Measurements from ENCODE around the gene DNAL4. TPM values are rescaled to one million over a fixed set of nuclear protein-coding genes. Genes with fewer than 3 reads are reported as not detected.

The DNAL4 gene
- total and polyA plus RNA-seq, 2 donors (not counting 3 experiments of a cell fraction or from before 2014, with no cell fraction given) = 12.9 to 22.7 TPM

DNA sequence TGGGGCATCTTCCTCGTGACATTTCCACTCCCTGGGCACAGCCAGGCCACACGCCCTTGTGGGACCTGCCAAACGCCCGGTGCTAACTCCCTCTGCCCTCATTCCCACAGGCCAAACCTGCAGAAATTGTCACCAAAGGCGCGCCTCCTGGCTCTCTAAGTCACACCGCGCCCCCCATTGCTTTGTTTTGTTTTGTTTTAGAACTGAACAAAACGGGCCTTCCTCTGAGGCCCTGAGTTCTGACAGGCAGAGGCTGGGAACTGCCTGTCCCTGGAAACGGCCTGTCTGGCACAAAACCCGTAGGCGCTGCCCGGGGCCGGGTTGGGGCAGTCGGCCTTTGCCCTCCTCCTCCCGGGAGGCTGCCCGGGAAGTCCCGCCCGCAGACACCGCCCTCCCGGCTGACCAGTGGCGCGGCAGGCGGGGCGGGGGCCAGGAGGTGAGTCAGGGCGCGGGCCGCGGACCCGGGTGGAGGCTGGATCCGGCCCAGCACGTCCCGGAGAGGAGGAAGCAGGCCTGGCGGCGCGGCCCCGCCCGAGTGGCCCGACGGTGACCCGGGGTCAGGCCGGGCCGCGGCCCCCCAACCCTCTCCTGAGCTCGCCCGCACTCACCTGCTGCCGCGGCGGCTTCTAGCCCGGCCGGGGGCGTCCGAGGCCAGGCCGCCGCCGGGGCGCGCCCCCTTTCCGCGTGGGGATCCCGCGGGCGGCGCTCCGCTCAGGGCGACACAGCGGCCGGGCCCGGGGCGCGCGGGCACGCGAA is 38.6 kb downstream of the DNAL4 start:
- Histone ChIP-seq H3K27ac (ENCODE audit: insufficient read depth, low read depth, low read length) (peak overlapping the region; percentile 63), H3K9me3 (replicated peaks; ENCODE audit: control insufficient read depth, insufficient read depth, low read length) (no peaks in the 10 kb centered on the region), H3K4me1 (ENCODE audit: control insufficient read depth, extremely low read depth, insufficient read depth, low read length) (peaks cover 22% of the 10 kb centered on the region), H3K9me1 (replicated peaks; ENCODE audit: control insufficient read depth, extremely low read depth, insufficient read depth, low read length) (no peaks in the 10 kb centered on the region), H3K27me3 (ENCODE audit: control insufficient read depth in 2 of 2, insufficient read depth in 2 of 2, low read length in 2 of 2) (no peaks in the 10 kb centered on the region), H3K79me2 (ENCODE audit: control insufficient read depth, insufficient read depth, low read length) (peaks cover 14% of the 10 kb centered on the region), H2AFZ (ENCODE audit: low read depth, low read length) (peak overlapping the region; percentile 25), H4K20me1 (replicated peaks; ENCODE audit: control insufficient read depth, extremely low read depth, insufficient read depth, low read length) (no peaks in the 10 kb centered on the region), H3K9ac (replicated peaks; ENCODE audit: extremely low read depth, insufficient read depth, low read length) (peak overlapping the region; percentile 62), H3K4me3 (replicated peaks in 1 of 3; ENCODE audit: insufficient read depth in 1 of 3, low read depth in 1 of 3, low read length in 3 of 3) (peak overlapping the region; percentile 55 to 74 (median 58)), H3K36me3 (ENCODE audit: control insufficient read depth in 2 of 2, extremely low read depth in 1 of 2, insufficient read depth in 2 of 2, low read length in 2 of 2) (peaks cover 3 to 18% of the 10 kb centered on the region in 2 experiments), H3K4me2 (ENCODE audit: insufficient read depth, low read length) (peak overlapping the region; percentile 94)
- TF ChIP-seq POLR2AphosphoS5 (IDR thresholded peaks at IDR 0.05; ENCODE audit: insufficient read depth, low read depth, low read length) (peak; percentile 71), JUN (IDR thresholded peaks at IDR 0.05; ENCODE audit: borderline replicate concordance, insufficient read depth, insufficient read length, low read depth) (no peak), MYC (IDR thresholded peaks at IDR 0.05; ENCODE audit: low read depth, low read length) (no peak), POLR2A (IDR thresholded peaks at IDR 0.05; ENCODE audit: low read depth, low read length) (peak; percentile 24), EZH2 (IDR thresholded peaks at IDR 0.05; ENCODE audit: borderline replicate concordance, low read depth, low read length, severe bottlenecking) (no peak), FOS (IDR thresholded peaks at IDR 0.05; ENCODE audit: borderline replicate concordance, insufficient read depth, low read length) (peak; percentile 68), GATA2 (IDR thresholded peaks at IDR 0.05; ENCODE audit: insufficient read depth, insufficient read length, low read depth, low read length) (no peak)
- TF ChIP-seq, protein P1, sequence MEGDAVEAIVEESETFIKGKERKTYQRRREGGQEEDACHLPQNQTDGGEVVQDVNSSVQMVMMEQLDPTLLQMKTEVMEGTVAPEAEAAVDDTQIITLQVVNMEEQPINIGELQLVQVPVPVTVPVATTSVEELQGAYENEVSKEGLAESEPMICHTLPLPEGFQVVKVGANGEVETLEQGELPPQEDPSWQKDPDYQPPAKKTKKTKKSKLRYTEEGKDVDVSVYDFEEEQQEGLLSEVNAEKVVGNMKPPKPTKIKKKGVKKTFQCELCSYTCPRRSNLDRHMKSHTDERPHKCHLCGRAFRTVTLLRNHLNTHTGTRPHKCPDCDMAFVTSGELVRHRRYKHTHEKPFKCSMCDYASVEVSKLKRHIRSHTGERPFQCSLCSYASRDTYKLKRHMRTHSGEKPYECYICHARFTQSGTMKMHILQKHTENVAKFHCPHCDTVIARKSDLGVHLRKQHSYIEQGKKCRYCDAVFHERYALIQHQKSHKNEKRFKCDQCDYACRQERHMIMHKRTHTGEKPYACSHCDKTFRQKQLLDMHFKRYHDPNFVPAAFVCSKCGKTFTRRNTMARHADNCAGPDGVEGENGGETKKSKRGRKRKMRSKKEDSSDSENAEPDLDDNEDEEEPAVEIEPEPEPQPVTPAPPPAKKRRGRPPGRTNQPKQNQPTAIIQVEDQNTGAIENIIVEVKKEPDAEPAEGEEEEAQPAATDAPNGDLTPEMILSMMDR (IDR thresholded peaks at IDR 0.05; ENCODE audit: extremely low read depth in 1 of 2, insufficient read depth in 1 of 2, low read depth in 1 of 2, low read length in 2 of 2) = no peak
- TF ChIP-seq, protein P2, sequence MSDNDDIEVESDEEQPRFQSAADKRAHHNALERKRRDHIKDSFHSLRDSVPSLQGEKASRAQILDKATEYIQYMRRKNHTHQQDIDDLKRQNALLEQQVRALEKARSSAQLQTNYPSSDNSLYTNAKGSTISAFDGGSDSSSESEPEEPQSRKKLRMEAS (IDR thresholded peaks at IDR 0.05; ENCODE audit: insufficient read depth, insufficient read length) = no peak
- ChIA-PET CTCF (interaction anchor here (1.6 to 3.1 kb wide), 4 partner anchors 11 to 30 kb away, joined by 6 to 26 read pairs (median 12); no protein-coding TSS in a partner anchor), POLR2A (interaction anchor here (0.6 kb wide), 1 partner anchor 50 kb away, joined by 3 read pairs; the partner anchor contains the start of gene GTPBP1)
- dilution Hi-C loops (cut with MboI; ENCODE audit: extremely low pct_ligation_motif_present, low sequenced_read_pairs) (no loop called here), intact Hi-C loops (cut with micrococcal nuclease) (loop anchor here (1.0 kb wide), 1 partner anchor 33 kb away; no protein-coding TSS in a partner anchor)
- no TSS peak for BruUV-seq (replicated peaks)
- FAIRE-seq (peak; percentile 81), DNase-seq (ENCODE audit: low read depth, low spot score) (peak; percentile 68)
